ENCODE data around the gene FGB.

FGB gene

GRCh38 chr4:154604696-154605200 is 41.9 kb downstream of the FGB start:
- CTCF ChIA-PET, result interaction anchor here (1.0 to 1.9 kb wide), 4 partner anchors 8 to 46 kb away, joined by 3 to 7 read pairs (median 4); no protein-coding TSS in a partner anchor
- Histone ChIP-seq H3K4me1 (ENCODE audit: control extremely low read depth in 1 of 4, control insufficient read depth in 4 of 4, insufficient read depth in 4 of 4, low read length in 3 of 4) (no peaks in the 10 kb centered on the region), H3K4me3 (ENCODE audit: control insufficient read depth in 1 of 7, extremely low read depth in 1 of 7, insufficient read depth in 4 of 7, low read depth in 2 of 7, low read length in 6 of 7) (no peak overlapping the region), H3K27ac (ENCODE audit: insufficient read depth in 1 of 2, low read depth in 1 of 2, low read length in 2 of 2, poor library complexity in 1 of 2, severe bottlenecking in 2 of 2) (no peak overlapping the region), H3K27me3 (replicated peaks in 2 of 5; ENCODE audit: control insufficient read depth in 4 of 5, insufficient read depth in 5 of 5, low read length in 4 of 5) (peaks cover 0 to 11% (median 0%) of the 10 kb centered on the region in 5 experiments), H3K9me3 (ENCODE audit: control extremely low read depth in 1 of 5, control insufficient read depth in 4 of 5, insufficient read depth in 2 of 5, low read depth in 1 of 5, low read length in 4 of 5) (no peaks in the 10 kb centered on the region), H3K36me3 (ENCODE audit: control insufficient read depth in 4 of 4, insufficient read depth in 4 of 4, low read length in 3 of 4) (no peaks in the 10 kb centered on the region)
- DNase-seq, result no peak
- POLR2A ChIA-PET, result no interaction called here
- WGBS (ENCODE audit: insufficient coverage), result no CpG with 5 or more reads among the region's 4 CpGs

GRCh38 chr4:154606728-154607723 is 44.2 kb downstream of the FGB start:
- Histone ChIP-seq H3K27me3 (replicated peaks in 2 of 5; ENCODE audit: control insufficient read depth in 4 of 5, insufficient read depth in 5 of 5, low read length in 4 of 5) (peaks cover 0 to 11% (median 0%) of the 10 kb centered on the region in 5 experiments), H3K36me3 (ENCODE audit: control insufficient read depth in 4 of 4, insufficient read depth in 4 of 4, low read length in 3 of 4) (no peaks in the 10 kb centered on the region), H3K27ac (ENCODE audit: insufficient read depth in 1 of 2, low read depth in 1 of 2, low read length in 2 of 2, poor library complexity in 1 of 2, severe bottlenecking in 2 of 2) (no peak overlapping the region), H3K4me3 (ENCODE audit: control insufficient read depth in 1 of 7, extremely low read depth in 1 of 7, insufficient read depth in 4 of 7, low read depth in 2 of 7, low read length in 6 of 7) (no peak overlapping the region), H3K9me3 (ENCODE audit: control extremely low read depth in 1 of 5, control insufficient read depth in 4 of 5, insufficient read depth in 2 of 5, low read depth in 1 of 5, low read length in 4 of 5) (no peaks in the 10 kb centered on the region), H3K4me1 (ENCODE audit: control extremely low read depth in 1 of 4, control insufficient read depth in 4 of 4, insufficient read depth in 4 of 4, low read length in 3 of 4) (peaks cover 0 to 2% (median 0%) of the 10 kb centered on the region in 4 experiments)
- POLR2A ChIA-PET, result no interaction called here
- CTCF ChIA-PET, result interaction anchor here (0.8 to 1.4 kb wide), 6 partner anchors 12 to 48 kb away, joined by 3 to 6 read pairs (median 4); no protein-coding TSS in a partner anchor
- WGBS (ENCODE audit: insufficient coverage), result 100% methylated on average over 4 of the region's 6 CpGs
- DNase-seq, result no peak

- H3K27ac ChIP-seq (ENCODE audit: insufficient read depth in 1 of 2, low read depth in 1 of 2, low read length in 2 of 2, poor library complexity in 1 of 2, severe bottlenecking in 2 of 2), result no peak overlapping the region
- no peak for DNase-seq
- WGBS (ENCODE audit: insufficient coverage), result no CpG with 5 or more reads among the region's 3 CpGs
- POLR2A ChIA-PET, result no interaction called here
- CTCF ChIA-PET, result interaction anchor here (1.3 to 5.2 kb wide), 5 partner anchors 11 to 58 kb away, joined by 3 to 24 read pairs (median 6); partner anchors contain the start of gene PLRG1
- no peaks in the 10 kb centered on the region for H3K9me3 ChIP-seq (ENCODE audit: control extremely low read depth in 1 of 5, control insufficient read depth in 4 of 5, insufficient read depth in 2 of 5, low read depth in 1 of 5, low read length in 4 of 5)
- H3K4me1 ChIP-seq (ENCODE audit: control extremely low read depth in 1 of 4, control insufficient read depth in 4 of 4, insufficient read depth in 4 of 4, low read length in 3 of 4), result peaks cover 0 to 2% (median 0%) of the 10 kb centered on the region in 4 experiments
- no peaks in the 10 kb centered on the region for H3K36me3 ChIP-seq (ENCODE audit: control insufficient read depth in 4 of 4, insufficient read depth in 4 of 4, low read length in 3 of 4)
- H3K4me3 ChIP-seq (ENCODE audit: control insufficient read depth in 1 of 7, extremely low read depth in 1 of 7, insufficient read depth in 4 of 7, low read depth in 2 of 7, low read length in 6 of 7), result no peak overlapping the region
- H3K27me3 ChIP-seq (replicated peaks in 2 of 5; ENCODE audit: control insufficient read depth in 4 of 5, insufficient read depth in 5 of 5, low read length in 4 of 5), result peaks cover 0 to 10% (median 0%) of the 10 kb centered on the region in 5 experiments
Measured at GRCh38 chr4:154608361-154609252, 45.8 kb downstream of the FGB start.

- ChIA-PET CTCF (interaction anchor here (0.8 to 5.2 kb wide), 5 partner anchors 10 to 59 kb away, joined by 3 to 24 read pairs (median 6); partner anchors contain the start of gene PLRG1), POLR2A (no interaction called here)
- Histone ChIP-seq H3K27ac (ENCODE audit: insufficient read depth in 1 of 2, low read depth in 1 of 2, low read length in 2 of 2, poor library complexity in 1 of 2, severe bottlenecking in 2 of 2) (no peak overlapping the region), H3K4me1 (ENCODE audit: control extremely low read depth in 1 of 4, control insufficient read depth in 4 of 4, insufficient read depth in 4 of 4, low read length in 3 of 4) (peaks cover 0 to 2% (median 0%) of the 10 kb centered on the region in 4 experiments), H3K4me3 (ENCODE audit: control insufficient read depth in 1 of 7, extremely low read depth in 1 of 7, insufficient read depth in 4 of 7, low read depth in 2 of 7, low read length in 6 of 7) (no peak overlapping the region), H3K27me3 (replicated peaks in 2 of 5; ENCODE audit: control insufficient read depth in 4 of 5, insufficient read depth in 5 of 5, low read length in 4 of 5) (peaks cover 0 to 10% (median 0%) of the 10 kb centered on the region in 5 experiments), H3K9me3 (ENCODE audit: control extremely low read depth in 1 of 5, control insufficient read depth in 4 of 5, insufficient read depth in 2 of 5, low read depth in 1 of 5, low read length in 4 of 5) (no peaks in the 10 kb centered on the region), H3K36me3 (ENCODE audit: control insufficient read depth in 4 of 4, insufficient read depth in 4 of 4, low read length in 3 of 4) (no peaks in the 10 kb centered on the region)
- WGBS (ENCODE audit: insufficient coverage), result 100% methylated on average over 1 of the region's 4 CpGs
- DNase-seq, result no peak
Measured at GRCh38 chr4:154609532-154609931, 46.7 kb downstream of the FGB start.

GRCh38 chr4:154610582-154610981 is 47.8 kb downstream of the FGB start:
- H3K36me3 ChIP-seq (ENCODE audit: control insufficient read depth in 4 of 4, insufficient read depth in 4 of 4, low read length in 3 of 4), result no peaks in the 10 kb centered on the region
- peaks cover 0 to 8% (median 0%) of the 10 kb centered on the region in 5 experiments for H3K27me3 ChIP-seq (replicated peaks in 2 of 5; ENCODE audit: control insufficient read depth in 4 of 5, insufficient read depth in 5 of 5, low read length in 4 of 5)
- WGBS (ENCODE audit: insufficient coverage), result 100% methylated on average over 1 of the region's 4 CpGs
- ChIA-PET CTCF (interaction anchor here (0.7 to 5.8 kb wide), 5 partner anchors 9 to 60 kb away, joined by 3 to 40 read pairs (median 18); partner anchors contain the start of gene PLRG1), POLR2A (no interaction called here)
- no peak overlapping the region for H3K27ac ChIP-seq (ENCODE audit: insufficient read depth in 1 of 2, low read depth in 1 of 2, low read length in 2 of 2, poor library complexity in 1 of 2, severe bottlenecking in 2 of 2)
- peak overlapping the region in 1 of 7 experiments; percentile 20 for H3K4me3 ChIP-seq (ENCODE audit: control insufficient read depth in 1 of 7, extremely low read depth in 1 of 7, insufficient read depth in 4 of 7, low read depth in 2 of 7, low read length in 6 of 7)
- peak in 2 of 3 donors; percentile 43 to 56 for DNase-seq
- H3K9me3 ChIP-seq (ENCODE audit: control extremely low read depth in 1 of 5, control insufficient read depth in 4 of 5, insufficient read depth in 2 of 5, low read depth in 1 of 5, low read length in 4 of 5), result no peaks in the 10 kb centered on the region
- H3K4me1 ChIP-seq (ENCODE audit: control extremely low read depth in 1 of 4, control insufficient read depth in 4 of 4, insufficient read depth in 4 of 4, low read length in 3 of 4), result peaks cover 0 to 2% (median 0%) of the 10 kb centered on the region in 4 experiments

GRCh38 chr4:154611833-154612232 is 49.0 kb downstream of the FGB start:
- POLR2A ChIA-PET, result no interaction called here
- CTCF ChIA-PET, result interaction anchor here (1.6 to 5.8 kb wide), 3 partner anchors 14 to 61 kb away, joined by 5 to 40 read pairs (median 24); partner anchors contain the start of gene PLRG1

More at GRCh38 chr4:154611833-154612232, 49.0 kb downstream of the FGB start:
- H3K4me3 ChIP-seq (ENCODE audit: control insufficient read depth in 1 of 7, extremely low read depth in 1 of 7, insufficient read depth in 4 of 7, low read depth in 2 of 7, low read length in 6 of 7), result no peak overlapping the region
- H3K9me3 ChIP-seq (ENCODE audit: control extremely low read depth in 1 of 5, control insufficient read depth in 4 of 5, insufficient read depth in 2 of 5, low read depth in 1 of 5, low read length in 4 of 5), result no peaks in the 10 kb centered on the region
- H3K27me3 ChIP-seq (replicated peaks in 2 of 5; ENCODE audit: control insufficient read depth in 4 of 5, insufficient read depth in 5 of 5, low read length in 4 of 5), result peaks cover 0 to 4% (median 0%) of the 10 kb centered on the region in 5 experiments
- no peak for DNase-seq
- no CpG with 5 or more reads among the region's 1 CpG for WGBS (ENCODE audit: insufficient coverage)
- H3K27ac ChIP-seq (ENCODE audit: insufficient read depth in 1 of 2, low read depth in 1 of 2, low read length in 2 of 2, poor library complexity in 1 of 2, severe bottlenecking in 2 of 2), result no peak overlapping the region
- H3K36me3 ChIP-seq (ENCODE audit: control insufficient read depth in 4 of 4, insufficient read depth in 4 of 4, low read length in 3 of 4), result no peaks in the 10 kb centered on the region
- peaks cover 0 to 4% (median 3%) of the 10 kb centered on the region in 4 experiments for H3K4me1 ChIP-seq (ENCODE audit: control extremely low read depth in 1 of 4, control insufficient read depth in 4 of 4, insufficient read depth in 4 of 4, low read length in 3 of 4)

Data from common myeloid progenitor, CD34-positive (primary cell).